Muscle layer of duodenum (tissue), 2 donors: ENCODE measurements around the gene NTN1.
"Not testable (repeated sequence)": the region's sequence is repeated elsewhere in the genome, so short reads cannot be mapped to it uniquely, and the experiment has no call there.

Experiments
- H3K27ac ChIP-seq: one replicate; pipeline ENCODE4 v1.7.0; 2013; ENCODE audit warnings: mild to moderate bottlenecking, low read length
- H3K27me3 ChIP-seq: one replicate; pipeline ENCODE4 v1.7.0; 2013; ENCODE audit warnings: low read depth, mild to moderate bottlenecking, control low read depth, low read length
- H3K36me3 ChIP-seq, 2 donors: one replicate each; pipeline ENCODE4 v1.7.0; 2013; ENCODE audit warnings: low read length in 2 of 2, control low read depth in 1 of 2, mild to moderate bottlenecking in 1 of 2; ENCODE audit not compliant: insufficient read depth in 2 of 2, control insufficient read depth in 1 of 2
- H3K4me1 ChIP-seq, 2 donors: one replicate each; pipeline ENCODE4 v1.7.0; 2013; ENCODE audit warnings: low read length in 2 of 2, mild to moderate bottlenecking in 2 of 2, control low read depth in 1 of 2, moderate library complexity in 1 of 2; ENCODE audit not compliant: insufficient read depth in 2 of 2, control insufficient read depth in 1 of 2
- H3K4me3 ChIP-seq, 2 donors: one replicate each; pipeline ENCODE4 v1.7.0; 2013; ENCODE audit warnings: low read length in 2 of 2, low read depth in 1 of 2, mild to moderate bottlenecking in 1 of 2
- H3K9me3 ChIP-seq, 2 donors: one replicate each; pipeline ENCODE4 v1.7.0; 2013; ENCODE audit warnings: low read length in 2 of 2, control low read depth in 1 of 2, mild to moderate bottlenecking in 1 of 2; ENCODE audit not compliant: control insufficient read depth in 1 of 2
- donor health status: healthy.

Gene NTN1

GRCh38 chr17:9098242-9098825 is 77.0 kb downstream of the NTN1 start:
- no peaks in the 10 kb centered on the region for H3K27me3 ChIP-seq
- no peaks in the 10 kb centered on the region for H3K36me3 ChIP-seq
- H3K27ac ChIP-seq: no peak overlapping the region
- no peaks in the 10 kb centered on the region for H3K4me1 ChIP-seq
- no peaks in the 10 kb centered on the region for H3K9me3 ChIP-seq
- H3K4me3 ChIP-seq: no peak overlapping the region

DNA sequence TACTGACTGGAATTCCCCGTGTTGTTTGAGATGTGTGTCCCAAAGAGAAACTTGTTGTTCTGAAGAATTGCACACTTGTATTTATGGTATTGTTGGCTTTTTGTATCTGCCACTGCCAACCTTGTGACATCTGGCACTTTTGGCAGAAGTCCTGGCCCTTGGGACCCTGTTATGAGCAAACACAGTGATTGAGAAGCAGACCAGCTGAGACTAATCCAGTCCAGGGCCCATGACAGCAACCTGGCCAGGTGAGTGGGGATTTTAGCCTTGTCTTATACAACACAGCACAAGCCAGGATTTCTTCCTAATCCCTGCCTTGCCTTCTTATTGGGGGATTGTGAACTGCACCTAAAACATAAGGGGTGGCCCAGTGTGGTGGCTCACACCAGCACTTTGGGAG is 80.0 kb downstream of the NTN1 start:
- no peak overlapping the region for H3K27ac ChIP-seq
- H3K27me3 ChIP-seq: no peaks in the 10 kb centered on the region

GRCh38 chr17:9103193-9103592 is 81.9 kb downstream of the NTN1 start:
- H3K9me3 ChIP-seq, H3K27ac ChIP-seq, H3K27me3 ChIP-seq, H3K4me3 ChIP-seq, H3K36me3 ChIP-seq: not testable (repeated sequence)
- peaks cover 0 to 17% of the 10 kb centered on the region in 2 donors for H3K4me1 ChIP-seq

More for the DNA sequence above, 80.0 kb downstream of the NTN1 start:
- Histone ChIP-seq H3K9me3 (no peaks in the 10 kb centered on the region), H3K36me3 (no peaks in the 10 kb centered on the region), H3K4me3 (no peak overlapping the region), H3K4me1 (peaks cover 0 to 13% of the 10 kb centered on the region in 2 donors)

GRCh38 chr17:9104370-9105041 is 83.2 kb downstream of the NTN1 start:
- Histone ChIP-seq H3K27me3 (no peaks in the 10 kb centered on the region), H3K4me1 (peaks cover 0 to 17% of the 10 kb centered on the region in 2 donors), H3K27ac (no peak overlapping the region), H3K9me3 (no peaks in the 10 kb centered on the region), H3K4me3 (no peak overlapping the region), H3K36me3 (no peaks in the 10 kb centered on the region)

- Histone ChIP-seq H3K27me3 (no peaks in the 10 kb centered on the region), H3K36me3 (no peaks in the 10 kb centered on the region), H3K4me1 (peaks cover 0 to 17% of the 10 kb centered on the region in 2 donors), H3K27ac (no peak overlapping the region), H3K4me3 (no peak overlapping the region), H3K9me3 (no peaks in the 10 kb centered on the region)
Observed at GRCh38 chr17:9105068-9105868, 84.0 kb downstream of the NTN1 start.

- peaks cover 0 to 17% of the 10 kb centered on the region in 2 donors for H3K4me1 ChIP-seq
- H3K27ac ChIP-seq, H3K4me3 ChIP-seq, H3K27me3 ChIP-seq, H3K36me3 ChIP-seq, H3K9me3 ChIP-seq: not testable (repeated sequence)
Observed at GRCh38 chr17:9106278-9106677, 85.0 kb downstream of the NTN1 start.

DNA sequence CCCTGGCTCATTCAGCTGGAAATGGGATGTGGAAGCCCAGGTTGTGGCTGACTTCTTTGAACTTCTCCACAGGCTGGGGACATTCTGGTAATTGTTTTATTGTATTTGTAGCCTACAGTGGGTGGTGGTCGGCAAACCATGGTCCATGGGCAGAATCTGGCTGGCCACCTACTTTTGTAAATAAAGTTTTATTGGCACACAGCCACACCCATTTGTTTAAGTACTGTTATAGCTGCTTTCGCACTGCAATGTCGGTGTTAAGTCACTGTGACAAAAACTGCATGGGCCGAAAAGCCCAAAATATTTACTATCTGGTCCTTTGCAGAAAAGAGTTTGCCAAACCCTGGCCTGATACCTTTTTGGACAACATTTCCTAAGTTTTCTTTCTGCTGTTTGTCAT is 86.2 kb downstream of the NTN1 start:
- Histone ChIP-seq H3K27me3 (no peaks in the 10 kb centered on the region), H3K9me3 (no peaks in the 10 kb centered on the region), H3K27ac (no peak overlapping the region), H3K4me3 (no peak overlapping the region), H3K4me1 (peaks cover 0 to 17% of the 10 kb centered on the region in 2 donors), H3K36me3 (no peaks in the 10 kb centered on the region)

DNA sequence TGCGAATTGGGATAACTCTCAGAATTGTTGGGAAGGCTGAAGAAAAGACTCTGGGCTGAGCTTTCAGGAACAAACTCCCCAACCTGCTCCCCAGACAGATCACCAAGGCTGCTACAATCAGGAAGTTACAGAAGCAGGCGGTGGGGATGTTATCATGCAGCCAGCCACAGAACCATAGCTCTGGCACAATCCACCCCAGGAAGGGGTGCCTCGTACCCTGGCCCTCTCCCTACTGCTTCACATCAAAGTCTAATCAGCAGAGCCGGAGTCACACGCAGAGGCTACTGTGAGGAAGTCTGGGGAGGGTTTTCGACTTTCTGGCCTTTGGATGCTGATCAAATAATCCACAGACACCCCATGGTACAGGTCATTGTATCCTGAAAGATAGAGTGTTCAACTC is 86.8 kb downstream of the NTN1 start:
- Histone ChIP-seq H3K4me1 (peaks cover 0 to 17% of the 10 kb centered on the region in 2 donors), H3K36me3 (no peaks in the 10 kb centered on the region), H3K9me3 (no peaks in the 10 kb centered on the region), H3K27me3 (no peaks in the 10 kb centered on the region), H3K27ac (no peak overlapping the region), H3K4me3 (no peak overlapping the region)

GRCh38 chr17:9109933-9110332 is 88.6 kb downstream of the NTN1 start:
- H3K4me3 ChIP-seq: no peak overlapping the region
- no peak overlapping the region for H3K27ac ChIP-seq
- H3K9me3 ChIP-seq: no peaks in the 10 kb centered on the region
- H3K27me3 ChIP-seq: no peaks in the 10 kb centered on the region
- H3K36me3 ChIP-seq: no peaks in the 10 kb centered on the region
- peaks cover 0 to 12% of the 10 kb centered on the region in 2 donors for H3K4me1 ChIP-seq

DNA sequence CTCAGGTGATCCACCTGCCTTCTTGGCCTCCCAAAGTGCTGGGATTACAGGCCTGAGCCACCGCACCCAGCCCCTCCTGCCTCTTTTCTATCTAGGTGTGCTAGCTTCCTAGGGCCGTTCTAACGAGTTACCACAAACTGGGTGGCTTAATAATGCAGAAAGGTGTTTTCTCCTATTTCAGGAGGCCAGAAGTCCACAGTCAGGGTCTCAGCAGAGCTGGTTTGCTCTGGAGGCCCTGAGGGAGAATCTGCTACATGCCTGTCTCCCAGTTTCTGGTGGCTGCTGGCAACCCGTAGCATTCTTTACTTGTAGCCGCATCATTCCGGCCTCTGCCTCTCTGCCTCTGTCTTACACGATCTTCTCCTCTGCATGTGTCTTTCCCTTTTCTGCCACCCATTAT is 89.2 kb downstream of the NTN1 start:
- H3K4me1 ChIP-seq: peaks cover 0 to 17% of the 10 kb centered on the region in 2 donors
- no peak overlapping the region for H3K27ac ChIP-seq
- no peak overlapping the region for H3K4me3 ChIP-seq
- no peaks in the 10 kb centered on the region for H3K36me3 ChIP-seq
- no peaks in the 10 kb centered on the region for H3K9me3 ChIP-seq
- no peaks in the 10 kb centered on the region for H3K27me3 ChIP-seq
